ENCODE measurements around the gene CREBRF.
"Not testable (repeated sequence)": the region's sequence is repeated elsewhere in the genome, so short reads cannot be mapped to it uniquely, and the experiment has no call there.

CREBRF gene

GRCh38 chr5:173055983-173056782, at the start of gene CREBRF:
TSS of gene CREBRF (plus strand) at chr5:173056352. CDS start at chr5:173080776, 24,424 bp downstream.
- Histone ChIP-seq H3K27ac (ENCODE audit: low read depth, low read length) (peak within 1 kb of the TSS; percentile 84), H3K27me3 (ENCODE audit: insufficient read depth, low read length) (no peaks in the 10 kb centered on the region), H2AFZ (ENCODE audit: low read length, unreplicated experiment) (peak within 1 kb of the TSS; percentile 66), H3K79me2 (ENCODE audit: control insufficient read depth, insufficient read depth, low read length, unreplicated experiment) (peaks cover 8% of the 10 kb centered on the region), H3K4me1 (ENCODE audit: control insufficient read depth, insufficient read depth, low read length, unreplicated experiment) (peaks cover 15% of the 10 kb centered on the region), H3K4me3 (ENCODE audit: low read depth, low read length) (peak within 1 kb of the TSS; percentile 84), H3K36me3 (ENCODE audit: insufficient read depth, low read length) (no peaks in the 10 kb centered on the region)

DNA sequence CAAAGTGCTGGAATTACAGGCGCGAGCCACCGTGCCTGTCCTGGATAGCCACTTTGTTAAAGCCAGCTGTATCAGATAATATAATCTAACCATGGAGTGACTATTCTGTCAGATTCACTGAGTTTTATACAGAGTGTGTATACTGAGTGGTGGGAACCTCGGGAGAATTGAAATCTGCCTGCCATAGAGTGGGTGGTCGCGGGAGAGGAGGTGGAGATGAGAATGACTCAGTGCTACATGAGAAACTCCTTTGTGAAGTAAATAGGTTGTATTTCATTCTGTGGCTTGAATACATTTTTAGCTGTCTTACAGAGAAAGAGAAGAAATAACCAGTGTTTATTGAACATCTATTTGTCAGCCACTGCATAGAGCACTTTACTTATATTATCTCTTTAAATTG, 46.1 kb upstream of the CREBRF start:
- H3K4me1 ChIP-seq (ENCODE audit: control insufficient read depth, insufficient read depth, low read length, unreplicated experiment) = no peaks in the 10 kb centered on the region
- H3K27me3 ChIP-seq (ENCODE audit: insufficient read depth, low read length) = no peaks in the 10 kb centered on the region
- no peak overlapping the region for H3K4me3 ChIP-seq (ENCODE audit: low read depth, low read length)
- H3K36me3 ChIP-seq (ENCODE audit: insufficient read depth, low read length) = no peaks in the 10 kb centered on the region; the same call in 1 of the 2 replicates
- H3K27ac ChIP-seq (ENCODE audit: low read depth, low read length) = no peak overlapping the region
- peaks cover 62% of the 10 kb centered on the region for H3K79me2 ChIP-seq (ENCODE audit: control insufficient read depth, insufficient read depth, low read length, unreplicated experiment)
- no peak overlapping the region for H2AFZ ChIP-seq (ENCODE audit: low read length, unreplicated experiment)

DNA sequence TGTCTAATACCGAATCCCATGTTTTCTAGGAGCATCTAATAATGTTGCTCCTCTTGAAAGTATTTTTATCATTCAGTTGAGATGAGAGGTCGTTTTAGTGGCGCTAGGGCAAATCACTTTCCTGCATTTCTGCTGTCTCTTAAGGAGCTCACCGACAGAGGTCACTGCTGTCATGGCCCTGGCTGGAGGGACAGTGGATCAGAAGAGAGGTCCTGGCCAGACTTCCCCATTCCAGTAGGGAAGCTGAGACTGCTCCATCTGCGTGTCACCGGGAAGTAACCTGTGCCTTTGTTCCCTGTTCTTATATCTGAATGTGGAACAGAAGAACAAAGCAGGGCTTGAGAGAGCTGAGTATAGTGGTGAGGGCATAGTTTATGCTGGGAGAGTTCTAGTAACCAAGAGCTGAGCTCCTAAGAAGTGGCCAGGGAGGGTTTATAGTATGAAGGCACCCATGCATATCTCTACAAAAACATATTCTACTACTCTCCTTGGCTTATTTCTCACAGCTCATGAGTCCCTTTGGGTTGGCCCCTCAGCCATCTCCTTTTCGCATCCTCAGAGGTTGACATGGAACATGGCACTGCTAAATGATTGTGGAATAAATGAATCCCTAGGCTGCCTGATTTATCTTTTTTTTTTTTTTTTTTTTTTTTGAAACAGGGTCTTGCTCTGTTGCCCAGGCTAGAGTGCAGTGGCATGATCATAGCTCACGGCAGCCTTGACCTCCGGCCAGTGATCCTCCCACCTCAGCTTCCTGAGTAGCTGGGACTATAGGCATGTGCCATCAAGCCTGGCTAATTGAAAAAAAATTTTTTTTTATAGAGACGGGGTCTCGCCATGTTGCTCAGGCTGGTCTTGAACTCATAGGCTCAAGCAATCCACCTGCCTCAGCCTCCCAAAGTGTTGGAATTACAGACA, 45.3 kb upstream of the CREBRF start:
- no peak overlapping the region for H2AFZ ChIP-seq (ENCODE audit: low read length, unreplicated experiment)
- no peaks in the 10 kb centered on the region; the same call in 1 of the 2 replicates for H3K36me3 ChIP-seq (ENCODE audit: insufficient read depth, low read length)
- no peaks in the 10 kb centered on the region for H3K27me3 ChIP-seq (ENCODE audit: insufficient read depth, low read length)
- no peak overlapping the region for H3K4me3 ChIP-seq (ENCODE audit: low read depth, low read length)
- peaks cover 62% of the 10 kb centered on the region for H3K79me2 ChIP-seq (ENCODE audit: control insufficient read depth, insufficient read depth, low read length, unreplicated experiment)
- H3K4me1 ChIP-seq (ENCODE audit: control insufficient read depth, insufficient read depth, low read length, unreplicated experiment) = peaks cover 6% of the 10 kb centered on the region
- H3K27ac ChIP-seq (ENCODE audit: low read depth, low read length) = no peak overlapping the region

DNA sequence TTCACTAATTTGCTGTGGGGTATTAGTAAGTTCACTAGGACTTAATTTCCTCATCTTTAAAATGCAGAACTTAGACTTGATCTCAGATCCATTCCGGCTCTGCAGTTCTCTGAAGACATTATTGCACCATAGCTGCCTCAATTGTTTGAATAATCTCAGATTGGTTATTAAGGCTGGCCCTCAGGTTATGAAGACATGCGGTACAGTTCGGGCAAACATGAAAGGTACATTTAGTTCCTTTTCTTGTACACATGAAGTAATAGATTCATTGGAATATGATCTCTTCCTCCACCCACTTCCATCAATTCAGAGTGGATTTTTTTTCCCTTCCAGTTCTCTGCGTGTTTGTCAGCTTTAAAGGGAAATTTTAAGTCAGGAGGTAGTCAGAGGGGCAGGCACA, 44.6 kb upstream of the CREBRF start:
- Histone ChIP-seq H3K79me2 (ENCODE audit: control insufficient read depth, insufficient read depth, low read length, unreplicated experiment) (peaks cover 63% of the 10 kb centered on the region), H3K36me3 (ENCODE audit: insufficient read depth, low read length) (no peaks in the 10 kb centered on the region; the same call in 1 of the 2 replicates), H3K27ac (ENCODE audit: low read depth, low read length) (no peak overlapping the region)

GRCh38 chr5:173012882-173013281, 43.3 kb upstream of the CREBRF start:
- no peak overlapping the region for H3K4me3 ChIP-seq (ENCODE audit: low read depth, low read length)
- no peaks in the 10 kb centered on the region for H3K27me3 ChIP-seq (ENCODE audit: insufficient read depth, low read length)
- no peaks in the 10 kb centered on the region; the same call in 1 of the 2 replicates for H3K36me3 ChIP-seq (ENCODE audit: insufficient read depth, low read length)
- H3K79me2 ChIP-seq (ENCODE audit: control insufficient read depth, insufficient read depth, low read length, unreplicated experiment) = peaks cover 59% of the 10 kb centered on the region
- H2AFZ ChIP-seq (ENCODE audit: low read length, unreplicated experiment) = no peak overlapping the region
- no peak overlapping the region for H3K27ac ChIP-seq (ENCODE audit: low read depth, low read length)
- H3K4me1 ChIP-seq (ENCODE audit: control insufficient read depth, insufficient read depth, low read length, unreplicated experiment) = peaks cover 19% of the 10 kb centered on the region

More for the DNA sequence above, 44.6 kb upstream of the CREBRF start:
- Histone ChIP-seq H2AFZ (ENCODE audit: low read length, unreplicated experiment) (no peak overlapping the region), H3K27me3 (ENCODE audit: insufficient read depth, low read length) (no peaks in the 10 kb centered on the region), H3K4me3 (ENCODE audit: low read depth, low read length) (no peak overlapping the region), H3K4me1 (ENCODE audit: control insufficient read depth, insufficient read depth, low read length, unreplicated experiment) (peaks cover 14% of the 10 kb centered on the region)

DNA sequence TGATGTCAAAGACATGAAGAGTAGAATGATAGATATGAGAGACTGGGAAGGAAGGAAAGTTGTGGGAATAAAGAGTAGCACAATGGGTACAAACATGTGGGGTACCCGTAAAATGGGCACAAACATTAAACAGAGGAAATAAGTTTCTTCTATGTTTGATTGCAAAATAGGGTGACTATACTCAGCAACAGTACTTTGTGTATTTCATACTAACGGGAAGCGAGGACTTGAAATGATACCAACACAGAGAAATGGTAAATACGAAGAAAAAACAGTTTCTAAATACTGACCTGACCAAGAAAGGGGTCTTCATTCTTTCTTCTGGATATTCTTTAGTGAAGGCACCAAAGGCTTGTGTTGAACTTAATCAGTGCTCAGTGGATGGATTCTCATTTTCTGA, 41.5 kb upstream of the CREBRF start:
- H2AFZ ChIP-seq (ENCODE audit: low read length, unreplicated experiment) = no peak overlapping the region
- peaks cover 22% of the 10 kb centered on the region for H3K4me1 ChIP-seq (ENCODE audit: control insufficient read depth, insufficient read depth, low read length, unreplicated experiment)
- no peak overlapping the region for H3K27ac ChIP-seq (ENCODE audit: low read depth, low read length)
- no peak overlapping the region for H3K4me3 ChIP-seq (ENCODE audit: low read depth, low read length)
- H3K36me3 ChIP-seq (ENCODE audit: insufficient read depth, low read length) = no peaks in the 10 kb centered on the region; the same call in 1 of the 2 replicates
- H3K79me2 ChIP-seq (ENCODE audit: control insufficient read depth, insufficient read depth, low read length, unreplicated experiment) = peaks cover 66% of the 10 kb centered on the region
- no peaks in the 10 kb centered on the region for H3K27me3 ChIP-seq (ENCODE audit: insufficient read depth, low read length)

DNA sequence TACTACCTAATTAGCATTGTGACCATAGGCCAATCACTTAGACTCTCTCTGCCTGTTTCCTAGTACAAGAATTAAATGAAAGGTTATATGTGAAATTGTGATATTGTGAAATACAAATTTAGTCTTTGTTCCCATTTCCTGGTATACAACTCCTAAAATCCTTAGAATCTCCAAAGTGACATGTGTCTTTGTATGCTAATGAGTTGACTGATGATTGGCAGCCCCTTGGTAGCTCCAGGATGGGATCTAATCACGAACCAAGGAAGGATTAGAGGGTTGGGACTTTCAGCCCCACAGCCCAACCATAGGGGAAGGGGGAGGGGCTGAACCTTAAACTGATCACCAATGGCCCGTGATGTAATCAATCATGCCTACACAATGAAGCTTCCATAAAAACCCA, 41.0 kb upstream of the CREBRF start:
- peaks cover 65% of the 10 kb centered on the region for H3K79me2 ChIP-seq (ENCODE audit: control insufficient read depth, insufficient read depth, low read length, unreplicated experiment)
- no peaks in the 10 kb centered on the region for H3K27me3 ChIP-seq (ENCODE audit: insufficient read depth, low read length)
- H2AFZ ChIP-seq (ENCODE audit: low read length, unreplicated experiment) = no peak overlapping the region
- no peak overlapping the region for H3K27ac ChIP-seq (ENCODE audit: low read depth, low read length)
- H3K36me3 ChIP-seq (ENCODE audit: insufficient read depth, low read length) = no peaks in the 10 kb centered on the region; the same call in 1 of the 2 replicates
- H3K4me1 ChIP-seq (ENCODE audit: control insufficient read depth, insufficient read depth, low read length, unreplicated experiment) = peaks cover 25% of the 10 kb centered on the region
- no peak overlapping the region for H3K4me3 ChIP-seq (ENCODE audit: low read depth, low read length)

DNA sequence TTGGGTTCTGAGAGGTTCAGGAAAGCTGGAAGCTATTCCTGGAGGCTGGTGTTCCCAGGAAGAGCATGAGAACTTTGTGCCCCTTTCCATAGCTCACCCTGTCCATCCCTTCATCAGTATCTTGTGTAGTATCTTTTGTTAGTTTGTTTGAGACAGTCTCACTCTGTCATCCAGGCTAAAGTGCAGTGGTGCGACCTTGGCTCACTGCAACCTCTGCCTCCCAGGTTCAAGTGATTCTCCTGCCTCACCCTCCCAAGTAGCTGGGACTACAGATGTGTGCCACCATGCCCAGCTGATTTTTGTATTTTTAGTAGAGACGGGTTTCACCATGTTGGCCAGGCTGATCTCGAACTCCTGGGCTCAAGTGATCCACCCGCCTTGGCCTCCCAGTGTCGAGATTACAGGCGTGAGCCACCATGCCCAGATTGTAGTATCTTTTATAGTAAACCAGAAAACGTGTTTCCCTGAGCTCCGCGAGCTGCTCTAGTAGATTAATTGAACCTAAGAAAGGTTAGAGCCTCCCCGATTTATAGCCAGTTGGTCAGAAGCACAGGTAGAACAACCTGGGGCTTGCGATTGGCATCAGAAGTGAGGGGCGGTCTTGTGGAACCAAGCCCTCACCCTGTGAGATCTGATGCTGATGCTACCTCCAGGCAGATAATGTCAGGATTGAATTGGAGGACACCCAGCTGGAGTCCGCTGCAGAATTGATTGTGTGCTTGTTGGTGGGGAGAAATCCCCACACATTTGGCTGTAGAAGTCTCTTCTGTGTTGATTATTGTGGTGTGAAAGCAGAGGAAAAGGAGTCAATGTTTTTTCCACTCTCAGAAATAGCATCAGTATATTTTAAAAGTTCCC, 40.3 kb upstream of the CREBRF start:
- Histone ChIP-seq H3K27ac (ENCODE audit: low read depth, low read length) (peak overlapping the region; percentile 65; the same call in 1 of the 2 replicates), H3K27me3 (ENCODE audit: insufficient read depth, low read length) (no peaks in the 10 kb centered on the region), H3K36me3 (ENCODE audit: insufficient read depth, low read length) (no peaks in the 10 kb centered on the region; the same call in 1 of the 2 replicates), H2AFZ (ENCODE audit: low read length, unreplicated experiment) (no peak overlapping the region), H3K79me2 (ENCODE audit: control insufficient read depth, insufficient read depth, low read length, unreplicated experiment) (peaks cover 59% of the 10 kb centered on the region), H3K4me1 (ENCODE audit: control insufficient read depth, insufficient read depth, low read length, unreplicated experiment) (peaks cover 25% of the 10 kb centered on the region), H3K4me3 (ENCODE audit: low read depth, low read length) (peak overlapping the region; percentile 8; the same call in 1 of the 2 replicates)

DNA sequence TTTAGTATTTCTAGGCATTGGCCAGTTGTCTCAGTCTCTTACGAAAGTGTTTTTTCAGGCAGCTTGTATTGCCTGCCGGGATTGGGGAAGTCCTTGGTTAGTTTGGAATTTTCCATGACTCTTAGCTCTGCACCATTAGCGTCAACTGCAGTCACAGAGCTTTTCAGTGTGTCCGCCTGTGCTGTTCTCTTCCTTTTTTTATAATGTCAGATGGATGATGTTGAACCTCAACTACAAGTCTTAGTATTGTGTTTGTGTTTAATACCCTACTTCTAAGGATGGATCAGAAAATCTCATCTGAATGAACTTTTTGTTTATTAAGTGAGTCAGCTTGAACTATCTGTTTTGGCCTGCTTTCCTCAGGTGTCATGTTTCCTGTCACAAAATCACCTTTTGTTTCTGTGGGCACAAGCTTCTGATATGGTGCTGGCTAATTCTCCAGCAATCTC, 39.5 kb upstream of the CREBRF start:
- H3K4me1 ChIP-seq (ENCODE audit: control insufficient read depth, insufficient read depth, low read length, unreplicated experiment) = peaks cover 25% of the 10 kb centered on the region
- H3K27ac ChIP-seq (ENCODE audit: low read depth, low read length) = peak overlapping the region; percentile 65
- no peak overlapping the region for H2AFZ ChIP-seq (ENCODE audit: low read length, unreplicated experiment)
- no peaks in the 10 kb centered on the region for H3K27me3 ChIP-seq (ENCODE audit: insufficient read depth, low read length)
- H3K36me3 ChIP-seq (ENCODE audit: insufficient read depth, low read length) = no peaks in the 10 kb centered on the region; the same call in 1 of the 2 replicates
- no peak overlapping the region; the same call in 1 of the 2 replicates for H3K4me3 ChIP-seq (ENCODE audit: low read depth, low read length)
- H3K79me2 ChIP-seq (ENCODE audit: control insufficient read depth, insufficient read depth, low read length, unreplicated experiment) = peaks cover 53% of the 10 kb centered on the region

DNA sequence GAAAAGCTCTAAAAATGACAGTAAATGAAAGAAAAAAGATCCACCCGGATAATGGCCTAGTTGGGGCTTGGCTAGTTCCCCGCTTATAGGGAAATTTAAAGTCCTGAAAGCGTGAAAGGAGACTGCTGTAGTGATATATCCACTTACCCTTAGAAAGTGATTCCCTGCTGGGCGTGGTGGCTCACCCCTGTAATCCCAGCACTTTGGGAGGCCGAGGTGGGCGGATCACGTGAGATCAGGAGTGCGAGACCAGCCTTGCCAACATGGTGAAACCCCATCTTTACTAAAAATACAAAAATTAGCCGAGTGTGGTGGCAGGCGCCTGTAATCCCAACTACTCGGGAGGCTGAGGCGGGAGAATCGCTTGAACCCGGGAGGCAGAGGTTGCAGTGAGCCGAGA, 39.1 kb upstream of the CREBRF start:
- peaks cover 25% of the 10 kb centered on the region for H3K4me1 ChIP-seq (ENCODE audit: control insufficient read depth, insufficient read depth, low read length, unreplicated experiment)
- H2AFZ ChIP-seq (ENCODE audit: low read length, unreplicated experiment); H3K36me3 ChIP-seq (ENCODE audit: insufficient read depth, low read length); H3K27me3 ChIP-seq (ENCODE audit: insufficient read depth, low read length); H3K4me3 ChIP-seq (ENCODE audit: low read depth, low read length): not testable (repeated sequence)
- H3K79me2 ChIP-seq (ENCODE audit: control insufficient read depth, insufficient read depth, low read length, unreplicated experiment) = peaks cover 49% of the 10 kb centered on the region
- peak overlapping the region; percentile 65 for H3K27ac ChIP-seq (ENCODE audit: low read depth, low read length)

Data from ACC112 (cell line).